IMR-90 (cell line): Measurements from ENCODE around the gene LAG3.

ENCODE experiments used
- CEBPB ChIP-seq: IDR thresholded peaks from 2 replicates; pipeline ENCODE4 v1.6.1; 2012; ENCODE audit warnings: low read depth, low read length, improper control_type of control experiment
- CTCF ChIP-seq: conservative IDR thresholded peaks from 2 replicates; pipeline ENCODE4 v1.5.1; 2012; ENCODE audit warnings: mild to moderate bottlenecking, low read depth, low read length, improper control_type of control experiment
- MXI1 ChIP-seq: IDR thresholded peaks from 2 replicates; pipeline ENCODE4 v1.6.1; 2012; ENCODE audit warnings: low read depth, mild to moderate bottlenecking, low read length, moderate library complexity, borderline replicate concordance
- POLR2A ChIP-seq: IDR thresholded peaks from 2 replicates; pipeline ENCODE4 v1.6.1; 2012; ENCODE audit warnings: mild to moderate bottlenecking, low read depth, low read length
- RAD21 ChIP-seq: IDR thresholded peaks from 2 replicates; pipeline ENCODE4 v1.6.1; 2012; ENCODE audit warnings: low read length, improper control_type of control experiment
- RFX5 ChIP-seq: IDR thresholded peaks from 2 replicates; pipeline ENCODE4 v1.8.0; 2012; ENCODE audit warnings: low read depth, mild to moderate bottlenecking, low read length, moderate library complexity
- TF ChIP-seq, protein P1 (sequence below): fragments of 150-350 bp; IDR thresholded peaks from 2 replicates; pipeline ENCODE4 v1.6.1; 2017; ENCODE audit warnings: mild to moderate bottlenecking, antibody characterized with exemption, low read length, low read depth

DNA sequence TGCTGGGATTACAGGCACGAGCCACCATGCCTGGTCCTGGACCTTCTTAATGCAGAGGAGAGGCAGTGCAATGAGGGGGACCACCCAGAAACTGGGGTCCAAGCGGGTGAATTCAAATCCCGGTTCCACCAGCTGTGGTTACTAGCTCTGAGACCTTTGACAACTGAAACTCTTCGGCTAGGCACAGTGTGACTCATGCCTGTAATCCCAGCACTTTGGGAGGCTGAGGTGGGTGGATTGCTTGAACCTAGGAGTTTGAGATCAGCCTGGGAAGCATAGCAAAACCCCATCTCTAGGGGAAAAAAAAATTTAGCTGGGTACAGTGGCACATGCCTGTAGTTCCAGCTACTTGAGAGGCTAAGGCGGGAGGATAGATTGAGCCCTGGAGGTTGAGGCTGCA, 12.0 kb downstream of the LAG3 start:
- TF ChIP-seq RAD21, result no peak
- no peak for TF ChIP-seq POLR2A
- TF ChIP-seq CTCF, result no peak
- TF ChIP-seq CEBPB, result no peak
- no peak for TF ChIP-seq RFX5
- TF ChIP-seq, protein P1, sequence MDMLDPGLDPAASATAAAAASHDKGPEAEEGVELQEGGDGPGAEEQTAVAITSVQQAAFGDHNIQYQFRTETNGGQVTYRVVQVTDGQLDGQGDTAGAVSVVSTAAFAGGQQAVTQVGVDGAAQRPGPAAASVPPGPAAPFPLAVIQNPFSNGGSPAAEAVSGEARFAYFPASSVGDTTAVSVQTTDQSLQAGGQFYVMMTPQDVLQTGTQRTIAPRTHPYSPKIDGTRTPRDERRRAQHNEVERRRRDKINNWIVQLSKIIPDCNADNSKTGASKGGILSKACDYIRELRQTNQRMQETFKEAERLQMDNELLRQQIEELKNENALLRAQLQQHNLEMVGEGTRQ, result no peak
- TF ChIP-seq MXI1, result no peak
